ENCODE data around the gene NUPR1. TPM values are rescaled to one million over a fixed set of nuclear protein-coding genes. Genes with fewer than 3 reads are reported as not detected.

The NUPR1 gene
- total and polyA plus RNA-seq, 2 of the 13 experiments (the other 11 are each of a cell fraction or from before 2014, with no cell fraction given), result 18.0 to 25.6 TPM

DNA sequence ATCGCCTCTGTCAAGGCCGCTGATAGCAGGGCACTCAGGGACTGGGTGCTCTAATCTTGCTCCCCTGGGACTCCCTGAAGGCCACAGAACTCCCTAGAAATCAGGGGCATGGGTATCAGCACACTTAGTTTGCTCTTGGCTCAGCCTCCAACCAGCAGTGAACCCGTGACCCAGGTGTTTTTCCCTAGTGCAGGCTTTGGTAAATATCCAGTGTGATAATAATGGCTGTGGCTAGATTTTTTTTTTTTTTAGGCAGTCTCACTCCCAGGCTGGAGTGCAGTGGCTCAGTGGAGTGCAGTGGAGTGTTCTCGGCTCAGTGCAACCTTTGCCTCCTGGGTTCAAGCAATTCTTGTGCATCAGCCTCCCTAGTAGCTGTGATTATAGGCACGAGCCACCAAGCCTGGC is 10.3 kb downstream of the NUPR1 start (continued):
- peak; percentile 56; the same call in 1 of the 2 replicates for TF ChIP-seq ZNF788 (CRISPR knock-in tag; IDR thresholded peaks at IDR 0.05; ENCODE audit: borderline replicate concordance)
- TF ChIP-seq ZNF839 (CRISPR knock-in tag; IDR thresholded peaks at IDR 0.05; ENCODE audit: borderline replicate concordance), result no peak
- TF ChIP-seq ZNF460 (CRISPR knock-in tag; IDR thresholded peaks at IDR 0.05; ENCODE audit: borderline replicate concordance), result no peak
- TF ChIP-seq ZNF746 (CRISPR knock-in tag; IDR thresholded peaks at IDR 0.05), result no peak
- TF ChIP-seq, protein P1, sequence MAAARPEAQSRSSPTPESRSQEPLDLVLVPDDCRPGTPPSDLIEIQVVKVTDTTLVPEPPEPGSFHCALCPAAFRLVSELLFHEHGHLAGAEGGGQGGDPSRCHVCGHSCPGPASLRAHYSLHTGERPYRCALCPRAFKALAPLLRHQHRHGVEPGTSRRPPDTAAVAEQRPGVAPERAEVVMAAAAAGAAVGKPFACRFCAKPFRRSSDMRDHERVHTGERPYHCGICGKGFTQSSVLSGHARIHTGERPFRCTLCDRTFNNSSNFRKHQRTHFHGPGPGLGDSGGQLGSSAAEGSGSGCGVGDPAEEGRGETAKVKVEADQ (CRISPR knock-in tag; IDR thresholded peaks at IDR 0.05; ENCODE audit: borderline replicate concordance), result no peak; the same call in 1 of the 2 replicates
- TF ChIP-seq ZNF24 (IDR thresholded peaks at IDR 0.05), result no peak
- no peak for TF ChIP-seq RORA (CRISPR knock-in tag; IDR thresholded peaks at IDR 0.05)
- TF ChIP-seq KLF6 (CRISPR knock-in tag; IDR thresholded peaks at IDR 0.05), result no peak
- TF ChIP-seq, protein P2, sequence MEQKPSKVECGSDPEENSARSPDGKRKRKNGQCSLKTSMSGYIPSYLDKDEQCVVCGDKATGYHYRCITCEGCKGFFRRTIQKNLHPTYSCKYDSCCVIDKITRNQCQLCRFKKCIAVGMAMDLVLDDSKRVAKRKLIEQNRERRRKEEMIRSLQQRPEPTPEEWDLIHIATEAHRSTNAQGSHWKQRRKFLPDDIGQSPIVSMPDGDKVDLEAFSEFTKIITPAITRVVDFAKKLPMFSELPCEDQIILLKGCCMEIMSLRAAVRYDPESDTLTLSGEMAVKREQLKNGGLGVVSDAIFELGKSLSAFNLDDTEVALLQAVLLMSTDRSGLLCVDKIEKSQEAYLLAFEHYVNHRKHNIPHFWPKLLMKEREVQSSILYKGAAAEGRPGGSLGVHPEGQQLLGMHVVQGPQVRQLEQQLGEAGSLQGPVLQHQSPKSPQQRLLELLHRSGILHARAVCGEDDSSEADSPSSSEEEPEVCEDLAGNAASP (CRISPR knock-in tag; IDR thresholded peaks at IDR 0.05; ENCODE audit: borderline replicate concordance), result no peak
- TF ChIP-seq ZNF205 (CRISPR knock-in tag; IDR thresholded peaks at IDR 0.05), result peak; percentile 18; the same call in 1 of the 2 replicates
- TF ChIP-seq YEATS2 (CRISPR knock-in tag; IDR thresholded peaks at IDR 0.05; ENCODE audit: borderline replicate concordance), result peak; percentile 23; the same call in 1 of the 2 replicates
- TF ChIP-seq EP300 (IDR thresholded peaks at IDR 0.05; ENCODE audit: low read depth in 2 of 2, low read length in 2 of 2), result peak in 1 of 2 experiments; percentile 45; a peak in 1 of 4 replicates
- TF ChIP-seq EP300 (CRISPR knock-in tag; IDR thresholded peaks at IDR 0.05; ENCODE audit: borderline replicate concordance), result no peak
- peak; percentile 78; the same call in 1 of the 2 replicates for TF ChIP-seq ARID2 (CRISPR knock-in tag; IDR thresholded peaks at IDR 0.05; ENCODE audit: borderline replicate concordance)
